ENCODE data around the gene SLC12A9.

SLC12A9 gene

GRCh38 chr7:100884736-100885439 is 32.4 kb downstream of the SLC12A9 start:
- DNase-seq (ENCODE audit: low read depth in 2 of 2): no peak

- DNase-seq (ENCODE audit: low read depth in 2 of 2): no peak
Measured at GRCh38 chr7:100885440-100886141, 33.1 kb downstream of the SLC12A9 start.

DNA sequence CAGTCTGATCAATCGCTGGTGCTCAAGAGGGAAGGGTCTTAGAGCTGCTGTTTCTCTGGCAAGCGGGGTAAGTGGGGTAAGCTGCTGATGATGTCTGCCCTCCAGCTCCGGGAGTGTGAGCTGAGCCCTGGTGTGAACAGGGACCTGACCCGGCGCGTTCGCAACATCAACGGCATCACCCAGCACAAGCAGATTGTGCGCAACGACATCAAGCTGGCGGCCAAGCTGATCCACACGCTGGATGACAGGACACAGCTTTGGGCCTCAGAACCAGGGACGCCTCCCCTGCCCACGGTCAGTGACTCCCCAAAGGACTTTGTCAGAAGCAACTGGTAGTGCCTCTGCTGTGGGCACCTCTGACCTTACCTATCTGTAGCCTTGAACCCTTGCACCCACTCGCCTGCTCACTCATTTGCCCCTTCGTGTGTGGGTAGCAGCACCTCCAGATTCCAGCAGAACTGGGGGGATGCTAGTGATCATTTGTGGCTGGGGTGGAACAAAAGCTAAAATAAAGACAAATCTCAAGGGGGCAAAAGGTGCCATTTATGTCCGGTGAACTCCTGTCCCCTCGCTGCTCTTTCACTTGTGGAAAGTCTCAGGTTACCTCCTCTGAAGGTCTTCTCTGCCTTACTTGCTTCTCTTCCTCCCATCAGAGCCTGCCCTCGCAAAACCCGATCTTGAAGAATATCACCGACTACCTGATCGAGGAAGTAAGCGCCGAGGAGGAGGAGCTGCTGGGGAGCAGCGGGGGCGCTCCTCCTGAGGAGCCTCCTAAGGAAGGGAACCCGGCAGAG is 33.8 kb downstream of the SLC12A9 start:
- DNase-seq (ENCODE audit: low read depth in 2 of 2): no peak

- no peak for DNase-seq (ENCODE audit: low read depth in 2 of 2)
Measured at GRCh38 chr7:100886936-100887515, 34.5 kb downstream of the SLC12A9 start.

DNA sequence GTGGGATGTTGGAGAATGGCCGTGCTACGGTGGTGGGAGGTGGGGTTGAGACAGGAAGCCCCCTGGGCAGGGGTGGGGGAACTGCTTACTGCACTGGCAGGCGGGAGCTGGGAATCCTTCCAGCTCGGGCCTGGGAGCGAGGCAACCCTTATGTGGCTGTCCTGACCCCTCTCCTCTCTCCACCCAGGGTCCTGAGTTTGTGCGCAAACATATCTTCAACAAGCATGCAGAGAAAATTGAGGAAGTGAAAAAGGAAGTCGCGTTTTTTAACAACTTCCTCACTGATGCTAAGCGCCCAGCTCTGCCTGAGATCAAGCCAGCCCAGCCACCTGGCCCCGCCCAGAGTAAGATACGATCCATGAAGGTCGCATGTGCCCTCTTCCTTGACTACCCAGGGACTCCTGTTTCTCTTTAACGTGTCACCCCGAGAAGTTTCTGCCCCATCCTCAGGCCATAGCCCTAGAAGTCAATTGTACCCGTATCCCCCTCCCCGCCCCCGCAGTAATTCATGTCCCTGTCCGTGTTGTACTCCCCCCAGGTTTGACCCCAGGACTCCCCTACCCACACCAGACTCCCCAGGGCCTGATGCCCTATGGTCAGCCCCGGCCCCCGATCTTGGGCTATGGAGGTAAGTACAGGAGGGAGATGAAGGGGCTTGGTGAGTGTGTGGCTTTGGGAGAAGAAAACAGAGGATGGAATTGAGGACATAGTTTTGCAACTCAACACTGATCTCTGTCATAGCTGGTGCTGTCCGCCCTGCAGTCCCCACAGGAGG is 35.2 kb downstream of the SLC12A9 start:
- DNase-seq (ENCODE audit: low read depth in 2 of 2): no peak

DNA sequence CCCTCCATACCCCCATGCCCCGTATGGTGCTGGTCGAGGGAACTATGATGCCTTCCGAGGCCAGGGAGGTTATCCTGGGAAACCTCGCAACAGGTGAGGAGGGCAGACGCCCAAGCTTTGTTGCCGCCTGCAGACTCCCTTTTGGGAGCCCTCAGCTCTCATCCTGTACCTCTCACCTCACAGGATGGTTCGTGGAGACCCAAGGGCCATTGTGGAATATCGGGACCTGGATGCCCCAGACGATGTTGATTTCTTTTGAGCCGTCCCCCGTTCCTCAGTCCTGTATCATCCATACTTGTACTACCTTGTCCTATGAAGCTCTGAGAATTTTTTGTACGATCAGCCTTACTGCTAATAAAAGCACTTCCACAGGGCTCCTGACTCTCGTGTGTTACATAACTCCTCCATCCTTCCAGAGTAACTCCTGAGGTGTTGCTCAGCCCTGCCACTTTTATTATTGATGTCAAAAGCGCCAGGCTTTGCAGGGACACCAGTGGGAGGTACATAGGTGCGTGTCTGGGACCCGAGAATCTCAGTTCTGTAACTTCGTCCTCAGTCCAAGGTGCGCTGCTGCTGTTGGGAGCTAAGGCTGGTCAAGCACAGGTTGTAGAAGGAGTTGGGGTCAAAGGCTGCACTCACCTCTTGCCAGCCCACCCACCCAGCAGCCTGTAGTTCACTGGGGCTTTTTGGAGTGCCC is 35.9 kb downstream of the SLC12A9 start:
- no peak for DNase-seq (ENCODE audit: low read depth in 2 of 2)

- DNase-seq (ENCODE audit: low read depth in 2 of 2): no peak
Measured at GRCh38 chr7:100888988-100889750, 36.7 kb downstream of the SLC12A9 start, which contains the start of gene UFSP1. TSS of gene UFSP1 (minus strand) at chr7:100889715. CDS start at chr7:100889271, 444 bp downstream.

- DNase-seq (ENCODE audit: low read depth in 2 of 2): no peak
Measured at GRCh38 chr7:100890653-100891567, 38.4 kb downstream of the SLC12A9 start.

DNA sequence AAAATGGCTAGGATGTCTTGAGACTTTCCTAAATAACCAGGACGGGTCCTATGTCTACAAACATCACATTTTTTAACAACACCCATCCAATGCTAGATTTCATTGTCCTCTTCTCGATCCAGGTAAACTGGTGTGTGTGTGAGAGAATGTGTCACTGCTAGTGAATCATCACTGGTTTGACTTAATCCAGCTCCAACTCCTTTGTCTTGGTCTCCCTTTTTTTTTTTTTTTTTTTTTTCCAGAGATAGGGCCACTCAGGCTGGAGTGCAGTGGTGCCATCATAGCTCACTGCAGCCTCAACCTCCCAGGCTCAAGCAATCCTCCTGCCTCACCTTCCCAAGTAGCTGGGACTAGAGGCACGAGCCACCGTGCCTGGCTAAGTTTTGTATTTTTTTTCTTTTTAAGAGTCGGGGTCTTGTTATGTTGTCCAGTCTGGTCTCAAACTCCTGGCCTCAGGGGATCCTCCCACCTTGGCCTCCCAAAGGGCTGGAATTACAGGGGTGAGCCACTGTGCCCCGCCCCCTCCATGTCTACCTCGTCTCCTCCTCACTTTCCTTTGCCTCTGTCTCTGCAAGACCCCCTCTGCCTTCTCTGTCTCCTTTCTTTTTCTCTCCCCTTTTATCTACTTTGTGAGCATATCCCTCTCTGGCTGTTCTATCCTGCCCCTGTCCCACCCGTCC is 39.2 kb downstream of the SLC12A9 start:
- no peak for DNase-seq (ENCODE audit: low read depth in 2 of 2)

- DNase-seq (ENCODE audit: low read depth in 2 of 2): no peak
Measured at GRCh38 chr7:100892364-100893317, 40.1 kb downstream of the SLC12A9 start.

DNA sequence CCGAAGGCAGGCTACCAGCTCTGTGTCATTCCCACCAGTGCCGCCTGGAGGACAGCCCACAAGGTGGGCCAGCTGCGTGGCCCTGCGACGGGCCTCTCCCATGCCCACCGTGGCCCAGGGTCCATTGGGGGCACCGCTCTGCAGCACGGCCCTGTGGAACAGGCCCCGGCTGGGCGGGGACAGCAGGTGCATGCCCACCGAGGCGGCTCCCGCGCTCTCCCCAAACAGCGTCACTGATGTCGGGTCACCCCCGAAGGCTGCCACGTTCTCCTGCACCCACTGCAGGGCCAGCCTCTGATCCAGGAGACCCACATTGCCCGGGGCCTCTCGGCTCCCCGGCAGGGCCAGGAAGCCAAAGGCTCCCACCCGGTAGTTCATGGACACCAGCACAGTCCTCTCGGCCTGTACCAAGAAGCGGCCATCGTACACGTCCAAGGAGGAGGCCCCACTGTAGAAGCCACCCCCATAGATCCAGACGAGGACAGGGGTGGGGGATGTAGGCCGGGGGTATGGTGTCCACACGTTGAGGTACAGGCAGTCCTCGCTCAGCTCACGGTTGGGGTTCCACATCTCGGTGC is 40.9 kb downstream of the SLC12A9 start:
- DNase-seq (ENCODE audit: low read depth in 2 of 2): no peak

DNA sequence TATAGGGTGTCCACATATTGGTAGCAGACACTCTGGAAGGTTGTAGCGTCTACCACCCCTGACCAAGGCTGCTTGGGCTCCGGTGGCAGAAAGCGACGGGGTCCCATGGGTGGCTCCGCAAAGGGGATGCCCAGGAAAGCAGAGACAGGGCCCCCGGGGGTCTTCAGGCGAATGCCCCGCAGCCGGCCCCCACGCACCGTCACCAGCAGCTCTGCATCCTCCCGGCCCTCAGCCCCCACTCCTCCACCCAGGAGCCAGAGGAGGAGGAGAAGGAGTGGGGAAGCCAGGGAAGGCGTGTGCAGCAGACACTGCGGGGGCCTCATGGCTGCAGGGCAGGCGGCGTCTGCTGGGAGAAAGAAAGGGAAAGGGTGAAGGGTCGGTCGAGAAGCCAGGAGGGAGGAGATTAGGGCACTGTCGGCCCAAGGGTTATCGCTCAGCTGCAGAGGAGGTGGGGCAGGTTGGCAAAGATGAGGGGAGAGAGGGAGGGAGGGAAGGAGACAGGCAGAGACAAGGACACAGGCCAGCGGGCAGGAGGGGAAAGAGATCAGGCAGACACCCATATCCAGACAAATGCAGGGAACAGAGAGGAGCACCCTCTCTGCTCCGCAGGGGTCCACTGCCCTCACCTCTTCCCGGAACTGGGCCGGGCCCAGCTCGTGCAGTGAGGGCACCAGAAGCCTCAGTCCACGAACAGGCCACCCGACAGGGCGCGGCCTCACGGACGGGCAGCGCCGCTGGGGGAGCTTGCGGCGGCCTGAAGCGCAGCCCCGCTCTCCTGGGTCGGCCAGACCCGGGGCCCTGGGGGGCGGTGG is 41.6 kb downstream of the SLC12A9 start:
- no peak for DNase-seq (ENCODE audit: low read depth in 2 of 2)

DNA sequence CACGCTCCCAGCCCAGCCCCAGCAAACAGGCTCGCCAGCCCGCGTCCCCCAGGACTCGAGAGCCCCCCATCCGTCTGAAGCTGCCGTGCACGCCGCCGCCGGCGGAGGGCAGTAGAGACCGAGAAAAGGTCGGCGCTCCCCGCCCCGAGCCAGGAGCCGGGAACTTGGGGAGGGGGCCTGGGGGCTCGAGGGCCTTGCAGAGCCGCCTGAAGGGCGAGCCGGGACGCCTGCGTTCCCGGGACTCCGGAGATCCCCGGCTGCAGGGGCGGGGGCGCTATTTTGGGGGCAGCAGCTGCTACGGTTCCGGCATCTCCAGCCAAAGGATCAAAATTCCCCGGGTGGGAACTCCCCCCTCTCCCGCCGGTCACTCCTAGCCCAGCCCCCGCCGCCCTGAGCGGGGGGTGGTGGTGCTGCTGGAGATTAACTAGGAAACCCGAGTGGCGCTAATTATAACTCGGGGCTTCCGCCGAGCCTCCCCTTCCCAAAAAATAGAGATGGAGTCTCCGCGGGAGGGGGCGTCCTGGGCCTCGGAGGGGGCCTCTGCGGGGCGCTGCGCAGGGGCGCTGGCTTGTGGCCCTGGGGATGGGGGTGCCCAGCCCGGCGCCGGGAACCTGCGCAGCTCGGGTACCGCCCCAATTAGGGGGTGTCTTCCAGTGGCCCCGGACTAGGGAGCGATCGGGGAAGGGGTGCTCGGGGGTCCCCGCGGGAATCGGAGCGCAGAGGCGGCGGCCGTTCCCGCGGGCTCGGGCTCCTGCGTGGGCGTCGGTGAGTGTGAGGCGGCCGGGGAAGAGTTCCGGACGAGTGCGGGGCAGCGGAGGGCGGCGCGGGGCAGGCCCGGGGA is 42.6 kb downstream of the SLC12A9 start:
- no peak for DNase-seq (ENCODE audit: low read depth in 2 of 2)

DNA sequence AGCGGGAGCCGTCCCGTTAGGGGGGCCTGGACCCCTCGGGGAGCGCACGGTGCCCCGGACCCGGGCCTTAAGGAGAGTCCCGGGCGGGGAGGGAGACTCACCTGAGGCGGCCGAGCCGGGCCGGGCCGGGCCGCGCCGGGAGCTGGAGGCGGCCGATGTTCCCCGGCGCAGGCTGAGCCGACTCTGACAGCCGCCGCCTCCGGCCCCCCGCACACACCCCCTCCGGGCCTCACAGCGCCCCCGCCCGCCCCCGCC is 43.1 kb downstream of the SLC12A9 start, which contains the start of gene ACHE:
TSS of gene ACHE (minus strand) at position 188 of the 255 bp plus-strand sequence. CDS start 1,656 bp downstream, outside the sequence.
- DNase-seq (ENCODE audit: low read depth in 2 of 2): no peak

Measured in stimulated activated CD8-positive, alpha-beta memory T cell treated with anti-CD3 and anti-CD28 coated beads, Interleukin-7, amount 100 ng/mL, for 1 hour (primary cell).